ENCODE data around the gene CATSPER3. TPM values are rescaled to one million over a fixed set of nuclear protein-coding genes. Genes with fewer than 3 reads are reported as not detected.

The CATSPER3 gene
- total RNA-seq, 1 experiment from 2014 or later, result 0.40 TPM

- CTCF ChIA-PET, result no interaction called here
- no peak overlapping the region for H3K27ac ChIP-seq (ENCODE audit: low read length)
- H3K4me1 ChIP-seq (ENCODE audit: insufficient read depth, low read length), result no peaks in the 10 kb centered on the region
- no peak for ATAC-seq
- H4K20me1 ChIP-seq (ENCODE audit: low read length), result no peaks in the 10 kb centered on the region
- H3K27me3 ChIP-seq (ENCODE audit: low read length), result no peaks in the 10 kb centered on the region
- H3K4me2 ChIP-seq (ENCODE audit: low read length), result no peak overlapping the region
- H3K9ac ChIP-seq (ENCODE audit: low read length), result no peak overlapping the region
- H3F3A ChIP-seq (ENCODE audit: low read length, unreplicated experiment), result no peaks in the 10 kb centered on the region
- no peak for DNase-seq
- no peaks in the 10 kb centered on the region for H3K9me2 ChIP-seq (replicated peaks; ENCODE audit: low read length)
- no TSS peak for BruUV-seq (replicated peaks)
- TF ChIP-seq, protein P1, sequence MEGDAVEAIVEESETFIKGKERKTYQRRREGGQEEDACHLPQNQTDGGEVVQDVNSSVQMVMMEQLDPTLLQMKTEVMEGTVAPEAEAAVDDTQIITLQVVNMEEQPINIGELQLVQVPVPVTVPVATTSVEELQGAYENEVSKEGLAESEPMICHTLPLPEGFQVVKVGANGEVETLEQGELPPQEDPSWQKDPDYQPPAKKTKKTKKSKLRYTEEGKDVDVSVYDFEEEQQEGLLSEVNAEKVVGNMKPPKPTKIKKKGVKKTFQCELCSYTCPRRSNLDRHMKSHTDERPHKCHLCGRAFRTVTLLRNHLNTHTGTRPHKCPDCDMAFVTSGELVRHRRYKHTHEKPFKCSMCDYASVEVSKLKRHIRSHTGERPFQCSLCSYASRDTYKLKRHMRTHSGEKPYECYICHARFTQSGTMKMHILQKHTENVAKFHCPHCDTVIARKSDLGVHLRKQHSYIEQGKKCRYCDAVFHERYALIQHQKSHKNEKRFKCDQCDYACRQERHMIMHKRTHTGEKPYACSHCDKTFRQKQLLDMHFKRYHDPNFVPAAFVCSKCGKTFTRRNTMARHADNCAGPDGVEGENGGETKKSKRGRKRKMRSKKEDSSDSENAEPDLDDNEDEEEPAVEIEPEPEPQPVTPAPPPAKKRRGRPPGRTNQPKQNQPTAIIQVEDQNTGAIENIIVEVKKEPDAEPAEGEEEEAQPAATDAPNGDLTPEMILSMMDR (conservative IDR thresholded peaks at IDR 0.05; ENCODE audit: low read depth, low read length), result no peak
- TF ChIP-seq EZH2 (IDR thresholded peaks at IDR 0.05; ENCODE audit: low read length, unreplicated experiment) (no peak), EZH2phosphoT487 (IDR thresholded peaks at IDR 0.05; ENCODE audit: borderline replicate concordance, low read length) (no peak)
- H2AFZ ChIP-seq (ENCODE audit: low read length), result no peak overlapping the region
- POLR2A ChIA-PET (ENCODE audit: unreplicated experiment), result no interaction called here
- intact Hi-C loops (cut with micrococcal nuclease), result no loop called here
- no peaks in the 10 kb centered on the region for H3K36me3 ChIP-seq (ENCODE audit: low read depth, low read length)
- no peaks in the 10 kb centered on the region for H3K9me3 ChIP-seq (ENCODE audit: low read length)
- H3K79me2 ChIP-seq (ENCODE audit: low read length), result no peaks in the 10 kb centered on the region
- no peak overlapping the region for H3K4me3 ChIP-seq (ENCODE audit: low read length)
Observed at GRCh38 chr5:135057233-135057632, 89.5 kb downstream of the CATSPER3 start.

GRCh38 chr5:135058331-135058732 is 90.6 kb downstream of the CATSPER3 start:
- no peaks in the 10 kb centered on the region for H3K9me3 ChIP-seq (ENCODE audit: low read length)
- H3K4me1 ChIP-seq (ENCODE audit: insufficient read depth, low read length), result no peaks in the 10 kb centered on the region
- ATAC-seq (no peak), DNase-seq (peak; percentile 6)
- H3K9me2 ChIP-seq (replicated peaks; ENCODE audit: low read length), result no peaks in the 10 kb centered on the region
- no peaks in the 10 kb centered on the region for H3K36me3 ChIP-seq (ENCODE audit: low read depth, low read length)
- no peak overlapping the region for H3K4me3 ChIP-seq (ENCODE audit: low read length)
- no TSS peak for BruUV-seq (replicated peaks)
- ChIA-PET CTCF (no interaction called here), POLR2A (ENCODE audit: unreplicated experiment) (no interaction called here)
- no peak overlapping the region for H3K27ac ChIP-seq (ENCODE audit: low read length)
- H3K9ac ChIP-seq (ENCODE audit: low read length), result no peak overlapping the region
- H3K4me2 ChIP-seq (ENCODE audit: low read length), result no peak overlapping the region
- TF ChIP-seq, protein P1 (conservative IDR thresholded peaks at IDR 0.05; ENCODE audit: low read depth, low read length), result no peak
- TF ChIP-seq EZH2 (IDR thresholded peaks at IDR 0.05; ENCODE audit: low read length, unreplicated experiment) (no peak), EZH2phosphoT487 (IDR thresholded peaks at IDR 0.05; ENCODE audit: borderline replicate concordance, low read length) (no peak)
- H3F3A ChIP-seq (ENCODE audit: low read length, unreplicated experiment), result no peaks in the 10 kb centered on the region
- intact Hi-C loops (cut with micrococcal nuclease), result no loop called here
- no peak overlapping the region for H2AFZ ChIP-seq (ENCODE audit: low read length)
- no peaks in the 10 kb centered on the region for H3K27me3 ChIP-seq (ENCODE audit: low read length)
- H4K20me1 ChIP-seq (ENCODE audit: low read length), result no peaks in the 10 kb centered on the region
- H3K79me2 ChIP-seq (ENCODE audit: low read length), result no peaks in the 10 kb centered on the region

DNA sequence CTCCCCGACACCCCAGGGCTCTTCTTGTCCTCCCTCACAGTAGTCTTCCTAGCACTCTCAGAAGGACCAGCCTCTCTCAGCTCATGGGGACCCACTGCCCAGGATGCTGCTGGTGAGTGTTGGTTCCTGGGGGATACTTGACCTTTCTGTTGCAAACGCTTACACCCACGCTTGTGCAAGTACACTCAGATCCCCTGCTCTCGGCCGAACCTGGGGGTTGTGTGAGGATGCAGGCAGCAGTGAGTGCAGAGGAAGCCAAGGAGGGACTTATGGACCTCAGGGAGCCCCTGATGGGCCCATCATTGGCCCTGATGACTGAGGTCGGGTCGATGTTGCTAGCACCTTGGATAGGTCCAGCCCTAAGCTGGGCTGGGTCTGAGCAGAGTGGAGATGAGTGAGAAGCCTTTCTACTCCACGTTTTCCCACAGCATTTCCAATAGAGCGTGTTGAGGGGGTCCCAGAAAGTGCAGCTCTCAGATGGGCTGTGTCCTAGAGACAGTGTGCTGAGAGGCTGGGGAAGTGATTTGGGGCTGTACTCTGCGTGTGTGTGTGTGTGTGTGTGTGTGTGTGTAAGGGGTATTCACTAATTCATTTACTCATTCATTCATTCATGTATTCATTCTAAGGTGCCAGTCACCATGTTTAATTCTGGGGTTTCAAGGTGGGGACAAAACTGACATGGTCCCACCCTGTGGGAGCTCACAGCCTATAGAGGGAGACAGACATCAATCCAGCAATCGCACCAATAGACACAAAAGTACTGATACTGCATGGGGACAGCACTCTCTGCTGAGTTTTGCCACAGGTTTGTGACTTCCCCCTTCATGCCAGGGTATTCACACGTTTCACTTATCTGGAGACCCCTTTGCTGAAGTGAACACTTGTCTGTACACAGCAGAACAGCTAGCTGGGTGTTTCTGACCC is 91.6 kb downstream of the CATSPER3 start:
- no peak overlapping the region for H3K9ac ChIP-seq (ENCODE audit: low read length)
- ATAC-seq, result peak; percentile 40; the same call in 1 of the 2 replicates
- H3K9me3 ChIP-seq (ENCODE audit: low read length), result no peaks in the 10 kb centered on the region
- intact Hi-C loops (cut with micrococcal nuclease), result no loop called here
- BruUV-seq (replicated peaks), result no TSS peak
- CTCF ChIA-PET, result no interaction called here
- no peaks in the 10 kb centered on the region for H4K20me1 ChIP-seq (ENCODE audit: low read length)
- H3K36me3 ChIP-seq (ENCODE audit: low read depth, low read length), result no peaks in the 10 kb centered on the region
- H3K27me3 ChIP-seq (ENCODE audit: low read length), result no peaks in the 10 kb centered on the region
- H3K9me2 ChIP-seq (replicated peaks; ENCODE audit: low read length), result no peaks in the 10 kb centered on the region
- no peak overlapping the region for H3K4me3 ChIP-seq (ENCODE audit: low read length)
- H3K79me2 ChIP-seq (ENCODE audit: low read length), result no peaks in the 10 kb centered on the region
- POLR2A ChIA-PET (ENCODE audit: unreplicated experiment), result no interaction called here
- no peaks in the 10 kb centered on the region for H3F3A ChIP-seq (ENCODE audit: low read length, unreplicated experiment)
- H3K4me2 ChIP-seq (ENCODE audit: low read length), result no peak overlapping the region
- no peak overlapping the region for H3K27ac ChIP-seq (ENCODE audit: low read length)
- DNase-seq, result no peak
- no peaks in the 10 kb centered on the region for H3K4me1 ChIP-seq (ENCODE audit: insufficient read depth, low read length)
- H2AFZ ChIP-seq (ENCODE audit: low read length), result no peak overlapping the region
- TF ChIP-seq EZH2phosphoT487 (IDR thresholded peaks at IDR 0.05; ENCODE audit: borderline replicate concordance, low read length), result no peak
- TF ChIP-seq, protein P1 (conservative IDR thresholded peaks at IDR 0.05; ENCODE audit: low read depth, low read length), result peak; percentile 22; the same call in 1 of the 2 replicates

All from PC-3 (cell line).